GM12878 (cell line): ENCODE results near the gene MAPK9. TPM values are rescaled to one million over a fixed set of nuclear protein-coding genes. Genes with fewer than 3 reads are reported as not detected.

ENCODE experiments used
- ATAC-seq: fragments of 200-7000 bp; cut with Tn5 transposase; 3 replicates; pipeline ENCODE4 v1.9.1; 2020; ENCODE audit warnings: mild to moderate bottlenecking, moderate library complexity
- BruUV-seq: library from RNA; stranded (reverse); fragments of 400-500 nt; replicated peaks from 2 replicates; lab custom pipeline; 2021; lab: Mats Ljungman, UMichigan
- CTCF ChIA-PET: fragments of 300-600 bp; sonication (Branson Sonifier 250); formaldehyde crosslinking; extraction: SDS; loops from one replicate; lab custom pipeline; 2021; ENCODE audit warnings: inconsistent platforms; lab: Yijun Ruan, JAX
- POLR2A ChIA-PET: fragments of 350-600 bp; formaldehyde crosslinking; extraction: SDS; loops from one replicate; lab custom pipeline; 2021; ENCODE audit warnings: inconsistent platforms; lab: Charles Lee
- RAD21 ChIA-PET: fragments of 300-600 bp; sonication (Branson Sonifier 250); formaldehyde crosslinking; loops from one replicate; lab custom pipeline; 2023; ENCODE audit warnings: antibody characterized with exemption; ENCODE audit not compliant: unreplicated experiment; lab: Charles Lee
- SMC1A ChIA-PET: fragments of 300-600 bp; sonication (Branson Sonifier 250); formaldehyde crosslinking; loops from one replicate; lab custom pipeline; 2023; ENCODE audit not compliant: unreplicated experiment, uncharacterized antibody; lab: Charles Lee
- DNase-seq: peaks from one replicate; pipeline ENCODE4 v3.0.0-alpha.2; 2011; ENCODE audit warnings: low read depth, low spot score
- FAIRE-seq: peaks from 3 replicates; lab custom pipeline; 2011; peaks lifted over from hg19 to GRCh38; lab: Jason Lieb, UNC
- H2AFZ ChIP-seq: 2 replicates; pipeline ENCODE4 v1.6.0; 2011; ENCODE audit warnings: low read depth, low read length, control low read depth; ENCODE audit not compliant: control insufficient read depth
- H3K27ac ChIP-seq: 2 replicates; pipeline ENCODE4 v1.5.1; 2011; ENCODE audit warnings: control low read depth; ENCODE audit not compliant: control insufficient read depth, insufficient read depth
- H3K27me3 ChIP-seq, 2 experiments: replicated peaks in 1 of 2; 2 replicates each; pipeline versions ENCODE4 v1.6.0 to v1.6.1; 2011; ENCODE audit warnings: low read length in 1 of 2; ENCODE audit not compliant: control insufficient read depth in 2 of 2, insufficient read depth in 2 of 2
- H3K36me3 ChIP-seq, 2 experiments: 2 replicates each; pipeline ENCODE4 v1.5.1; 2011; ENCODE audit warnings: low read length in 1 of 2; ENCODE audit not compliant: control insufficient read depth in 2 of 2, insufficient read depth in 2 of 2
- H3K4me1 ChIP-seq: 2 replicates; pipeline ENCODE4 v1.6.1; 2011; ENCODE audit warnings: mild to moderate bottlenecking, low read length, moderate library complexity, mixed read lengths; ENCODE audit not compliant: control insufficient read depth, insufficient read depth
- H3K4me2 ChIP-seq: 2 replicates; pipeline ENCODE4 v1.6.0; 2011; ENCODE audit warnings: control low read depth; ENCODE audit not compliant: control insufficient read depth, insufficient read depth
- H3K4me3 ChIP-seq: fragments of 200-600 bp; sonication (generic); 2 replicates; pipeline ENCODE4 v1.5.1; 2016
- H3K79me2 ChIP-seq: 2 replicates; pipeline ENCODE4 v1.6.0; 2011; ENCODE audit warnings: low read length; ENCODE audit not compliant: control insufficient read depth, insufficient read depth
- H3K9ac ChIP-seq: 2 replicates; pipeline ENCODE4 v1.8.0; 2011; ENCODE audit warnings: low read length, control low read depth, mixed read lengths; ENCODE audit not compliant: control insufficient read depth, insufficient read depth
- H3K9me3 ChIP-seq: replicated peaks from 3 replicates; pipeline ENCODE4 v1.5.1; 2011; ENCODE audit warnings: mild to moderate bottlenecking, low read length; ENCODE audit not compliant: control insufficient read depth, insufficient read depth
- H4K20me1 ChIP-seq: 2 replicates; pipeline ENCODE4 v1.6.0; 2011; ENCODE audit not compliant: control insufficient read depth, insufficient read depth
- CBFB ChIP-seq: IDR thresholded peaks from 2 replicates; pipeline ENCODE4 v1.6.1; 2016; ENCODE audit warnings: antibody characterized with exemption, low read depth
- CREM ChIP-seq: IDR thresholded peaks from 2 replicates; pipeline ENCODE4 v1.6.1; 2014; ENCODE audit warnings: antibody characterized with exemption, low read depth
- KLF5 ChIP-seq: fragments of 450-650 bp; IDR thresholded peaks from 2 replicates; pipeline ENCODE4 v1.6.1; 2014; ENCODE audit warnings: mild to moderate bottlenecking; ENCODE audit not compliant: partially characterized antibody
- MEF2B ChIP-seq: fragments of 450-650 bp; IDR thresholded peaks from 2 replicates; pipeline ENCODE4 v1.6.1; 2018; ENCODE audit warnings: mild to moderate bottlenecking, moderate library complexity; ENCODE audit not compliant: partially characterized antibody, poor library complexity, severe bottlenecking
- NBN ChIP-seq: fragments of 450-650 bp; IDR thresholded peaks from 2 replicates; pipeline ENCODE4 v1.6.1; 2016
- NR2C1 ChIP-seq: fragments of 450-650 bp; IDR thresholded peaks from 2 replicates; pipeline ENCODE4 v1.6.1; 2017; ENCODE audit warnings: antibody characterized with exemption, mild to moderate bottlenecking, moderate library complexity
- RAD21 ChIP-seq: IDR thresholded peaks from 2 replicates; pipeline ENCODE4 v1.6.1; 2011; ENCODE audit warnings: mild to moderate bottlenecking, low read depth, low read length, moderate library complexity; ENCODE audit not compliant: insufficient read depth
- RBBP5 ChIP-seq: fragments of 200-600 bp; sonication (generic); conservative IDR thresholded peaks from 2 replicates; pipeline ENCODE4 v1.6.1; 2016
- RCOR1 ChIP-seq: conservative IDR thresholded peaks from 2 replicates; pipeline ENCODE4 v1.6.1; 2012; ENCODE audit warnings: low read depth, low read length, improper control_type of control experiment
- SMARCA5 ChIP-seq: fragments of 450-650 bp; IDR thresholded peaks from 2 replicates; pipeline ENCODE4 v1.6.1; 2017; ENCODE audit warnings: mild to moderate bottlenecking
- SREBF1 ChIP-seq: IDR thresholded peaks from 2 replicates; pipeline ENCODE4 v1.6.1; 2012; ENCODE audit warnings: mild to moderate bottlenecking, low read length
- TCF3 ChIP-seq: IDR thresholded peaks from 2 replicates; pipeline ENCODE4 v1.6.1; 2012; ENCODE audit warnings: low read depth, mild to moderate bottlenecking, low read length, borderline replicate concordance; ENCODE audit not compliant: insufficient read depth
- ZNF24 ChIP-seq: fragments of 450-650 bp; IDR thresholded peaks from 2 replicates; pipeline ENCODE4 v1.6.1; 2017; ENCODE audit warnings: antibody characterized with exemption, mild to moderate bottlenecking
- WGBS: methylation state at CpG from one replicate; pipeline ENCODE4 v1.1.6; 2016; ENCODE audit warnings: low lambda C conversion rate; ENCODE audit not compliant: insufficient replicate concordance, insufficient coverage; ENCODE audit errors: missing lambda C conversion rate; 5-methylcytosine and 5-hydroxymethylcytosine counted together
- in situ Hi-C: fragments of 300-500 bp; cut with MboI; formaldehyde crosslinking; loops from 9 replicates; pipeline ENCODE4 v1.14.3; 2018; ENCODE audit warnings: mixed read lengths
- intact Hi-C: fragments of 100-400 bp; cut with micrococcal nuclease; formaldehyde crosslinking; loops from one replicate; pipeline ENCODE4 v1.14.2; 2022; ENCODE audit not compliant: unreplicated experiment
- polyA plus RNA-seq, 11 experiments: library from polyadenylated mRNA; depleted of rRNA in 4 of 11; unstranded in 6 of 11; stranded (reverse) in 5 of 11; fragments of >200 nt; fragmentation: Nextera tagmentation in 4 of 11; fragmentation: Illumina TruSeq in 1 of 11; extraction: Ambion mirVana in 4 of 11; extraction: Trizol in 1 of 11; gene quantifications; 1 replicate in 1 of 11; 2 replicates in 10 of 11; pipeline versions ENCODE4 v1.2.1 to v1.2.3, GENCODE V29; 2011 to 2016; ENCODE audit warnings: inconsistent platforms in 2 of 11, missing spikeins in 2 of 11, low read depth in 1 of 11
- total RNA-seq, 4 experiments: library from RNA; depleted of rRNA in 3 of 4; stranded (reverse); fragments of >200 nt in 3 of 4; fragmentation: Illumina TruSeq in 1 of 4; extraction: Trizol in 1 of 4; gene quantifications; 2 replicates each; pipeline versions ENCODE4 v1.2.1 to v1.2.3, GENCODE V29; 2013 to 2021

The MAPK9 gene
- total and polyA plus RNA-seq, 10 of the 15 experiments (the other 5 are each of a cell fraction or from before 2014, with no cell fraction given), result 2.1 to 52.9 (median 21.7) TPM

GRCh38 chr5:180313677-180314505 lies 22.0 kb upstream of the MAPK9 start (continued):
- TF ChIP-seq RAD21 (no peak), MEF2B (no peak), TCF3 (no peak)
- TF ChIP-seq, all 136 proteins: peak for 0

- no peak for TF ChIP-seq SMARCA5
- no peak for TF ChIP-seq RCOR1
- no peak for TF ChIP-seq NBN
- no peak for TF ChIP-seq CREM
- no peak for TF ChIP-seq ZNF24
- TF ChIP-seq KLF5, result no peak
- no peak for TF ChIP-seq CBFB
- no peak for TF ChIP-seq RBBP5
- TF ChIP-seq SREBF1, result no peak
- no peak for TF ChIP-seq NR2C1
- ChIA-PET RAD21 (no interaction called here), SMC1A (no interaction called here), POLR2A (interaction anchor here (0.8 kb wide), 1 partner anchor 256 kb away, joined by 3 read pairs; no protein-coding TSS in a partner anchor), CTCF (interaction anchor here (8.8 kb wide), 1 partner anchor 17 kb away, joined by 40 read pairs; no protein-coding TSS in a partner anchor)
- in situ Hi-C loops (no loop called here), intact Hi-C loops (no loop called here)
- H3K4me3 ChIP-seq, result no peak overlapping the region
- WGBS, result 47% methylated on average over 11 of the region's 11 CpGs
- H2AFZ ChIP-seq, result no peak overlapping the region
- no TSS peak for BruUV-seq
- H3K9ac ChIP-seq, result no peak overlapping the region
- no peaks in the 10 kb centered on the region for H4K20me1 ChIP-seq
- no peaks in the 10 kb centered on the region for H3K4me1 ChIP-seq
- no peak for ATAC-seq
- no peaks in the 10 kb centered on the region for H3K36me3 ChIP-seq
- H3K4me2 ChIP-seq, result no peak overlapping the region
- no peaks in the 10 kb centered on the region for H3K9me3 ChIP-seq
- DNase-seq, result no peak
- no peaks in the 10 kb centered on the region for H3K27me3 ChIP-seq
- H3K27ac ChIP-seq, result no peak overlapping the region
- FAIRE-seq, result no peak
- no peaks in the 10 kb centered on the region for H3K79me2 ChIP-seq
Measured at GRCh38 chr5:180311216-180311615, 19.3 kb upstream of the MAPK9 start.
